K562 (cell line): ENCODE data around the gene THSD8. TPM values are rescaled to one million over a fixed set of nuclear protein-coding genes. Genes with fewer than 3 reads are reported as not detected.

Source experiments
- ATAC-seq: fragments of 200-7000 bp; cut with Tn5 transposase; 3 replicates; pipeline ENCODE4 v1.9.1; 2020; ENCODE audit warnings: moderate library complexity
- BruUV-seq: library from RNA; stranded (reverse); fragments of 400-500 nt; replicated peaks from 2 replicates; lab custom pipeline; 2021; lab: Mats Ljungman, UMichigan
- CTCF ChIA-PET: fragments of 300-600 bp; formaldehyde crosslinking; extraction: SDS; loops from one replicate; lab custom pipeline; 2021; ENCODE audit warnings: low intra/inter-chr PET ratio; lab: Yijun Ruan, JAX
- POLR2A ChIA-PET: fragments of 300-600, 350-650 bp; sonication (Branson Sonifier 250); formaldehyde crosslinking; extraction: SDS; loops from one replicate; lab custom pipeline; 2021; ENCODE audit warnings: antibody characterized with exemption, inconsistent platforms; lab: Yijun Ruan, JAX
- DNase-seq, 4 experiments: peaks; one replicate each; pipeline versions ENCODE4 v3.0.0 to v3.0.0-alpha.2; 2011 to 2018; ENCODE audit warnings: low spot score in 3 of 4, mixed read lengths in 3 of 4; ENCODE audit errors: extremely low read depth in 1 of 4
- FAIRE-seq: peaks from 2 replicates; lab custom pipeline; 2011; peaks lifted over from hg19 to GRCh38; lab: Jason Lieb, UNC
- H2AFZ ChIP-seq: 2 replicates; pipeline ENCODE4 v1.6.0; 2011; ENCODE audit warnings: low read depth, low read length, control low read depth, inconsistent platforms
- H3K27ac ChIP-seq: fragments of 200-600 bp; 3 replicates; pipeline ENCODE4 v1.8.0; 2011; ENCODE audit warnings: low read depth, mild to moderate bottlenecking, control low read depth, inconsistent platforms, low read length, moderate library complexity, mixed read lengths; ENCODE audit errors: extremely low read depth
- H3K27me3 ChIP-seq, 2 experiments: fragments of 300-600 bp in 1 of 2; 2 replicates in 1 of 2; 3 replicates in 1 of 2; pipeline versions ENCODE4 v1.6.0 to v1.8.0; 2011; ENCODE audit warnings: inconsistent platforms in 2 of 2, low read length in 2 of 2, mild to moderate bottlenecking in 1 of 2, mixed read lengths in 1 of 2, moderate library complexity in 1 of 2; ENCODE audit not compliant: control insufficient read depth in 2 of 2, insufficient read depth in 2 of 2
- H3K36me3 ChIP-seq: fragments of 300-600 bp; 3 replicates; pipeline ENCODE4 v1.8.0; 2011; ENCODE audit warnings: mild to moderate bottlenecking, low read length, inconsistent platforms; ENCODE audit not compliant: control insufficient read depth, insufficient read depth
- H3K4me1 ChIP-seq, 2 experiments: fragments of 200-600 bp in 1 of 2; replicated peaks in 1 of 2; 2 replicates in 1 of 2; 3 replicates in 1 of 2; pipeline versions ENCODE4 v1.5.1 to v1.8.0; 2011; ENCODE audit warnings: inconsistent platforms in 2 of 2, low read length in 2 of 2, mild to moderate bottlenecking in 1 of 2, mixed read lengths in 1 of 2, moderate library complexity in 1 of 2; ENCODE audit not compliant: control insufficient read depth in 2 of 2, insufficient read depth in 2 of 2
- H3K4me2 ChIP-seq: 2 replicates; pipeline ENCODE4 v1.6.1; 2011; ENCODE audit warnings: low read length, control low read depth, inconsistent platforms, mixed read lengths; ENCODE audit not compliant: insufficient read depth
- H3K4me3 ChIP-seq: fragments of 200-600 bp; sonication (generic), shearing (Covaris generic); 2 replicates; pipeline ENCODE4 v1.5.1; 2016; ENCODE audit warnings: control low read depth, inconsistent platforms
- H3K79me2 ChIP-seq: fragments of 200-600 bp; 3 replicates; pipeline ENCODE4 v1.8.0; 2011; ENCODE audit warnings: low read length, inconsistent platforms; ENCODE audit not compliant: control insufficient read depth, insufficient read depth
- H3K9ac ChIP-seq, 2 experiments: 2 replicates each; pipeline versions ENCODE4 v1.6.0 to v1.6.1; 2011; ENCODE audit warnings: low read depth in 2 of 2, low read length in 2 of 2, control low read depth in 1 of 2, inconsistent platforms in 1 of 2, mild to moderate bottlenecking in 1 of 2, mixed read lengths in 1 of 2; ENCODE audit not compliant: insufficient read depth in 1 of 2
- H3K9me1 ChIP-seq: one replicate; pipeline ENCODE4 v1.6.0; 2011; ENCODE audit warnings: inconsistent platforms, mild to moderate bottlenecking, low read length, moderate library complexity; ENCODE audit not compliant: control insufficient read depth, insufficient read depth
- H3K9me3 ChIP-seq: replicated peaks from 2 replicates; pipeline ENCODE4 v1.5.1; 2011; ENCODE audit warnings: low read depth, low read length, inconsistent platforms; ENCODE audit not compliant: control insufficient read depth, insufficient read depth
- H4K20me1 ChIP-seq: replicated peaks from 2 replicates; pipeline ENCODE4 v1.6.1; 2011; ENCODE audit warnings: low read length, inconsistent platforms, mixed read lengths; ENCODE audit not compliant: control insufficient read depth, insufficient read depth
- DIDO1 ChIP-seq: fragments of 450-650 bp; IDR thresholded peaks from 2 replicates; pipeline ENCODE4 v1.6.1; 2016; ENCODE audit warnings: low read depth, missing biosample characterization, missing genetic modification characterization
- DMBX1 ChIP-seq: fragments of 250-450 bp; sonication (Bioruptor Pico); IDR thresholded peaks from 2 replicates; pipeline ENCODE4 v1.8.0; 2022; ENCODE audit warnings: inconsistent platforms, mild to moderate bottlenecking, moderate library complexity, borderline replicate concordance
- FOXA3 ChIP-seq, 2 experiments: fragments of 450-650 bp in 1 of 2; sonication (generic) in 1 of 2; formaldehyde crosslinking; IDR thresholded peaks in 1 of 2; conservative IDR thresholded peaks in 1 of 2; 2 replicates each; pipeline versions ENCODE4 v1.4.0 to v1.8.0; 2020 to 2022; ENCODE audit warnings: mild to moderate bottlenecking in 2 of 2, missing genetic modification reagents in 1 of 2
- IFI16 ChIP-seq: fragments of 250-450 bp; sonication (Bioruptor Pico); IDR thresholded peaks from 2 replicates; pipeline ENCODE4 v2.1.2; 2022; ENCODE audit warnings: mild to moderate bottlenecking, inconsistent platforms
- SETDB1 ChIP-seq: IDR thresholded peaks from one replicate; pipeline ENCODE4 v1.6.1; 2012; ENCODE audit warnings: low read length, control low read depth, inconsistent platforms
- SMARCA4 ChIP-seq: fragments of 450-650 bp; IDR thresholded peaks from 2 replicates; pipeline ENCODE4 v1.6.1; 2016
- WGBS: fragments of 100-300 bp; shearing (Covaris generic); methylation state at CpG from one replicate; pipeline ENCODE4 v1.1.6; 2016; ENCODE audit warnings: low coverage, mixed read lengths; ENCODE audit not compliant: insufficient coverage; ENCODE audit errors: missing lambda C conversion rate; 5-methylcytosine and 5-hydroxymethylcytosine counted together
- in situ Hi-C: fragments of 300-500 bp; cut with MboI; formaldehyde crosslinking; loops from 4 replicates; pipeline ENCODE4 v1.15.0; 2018; ENCODE audit warnings: inconsistent platforms, mixed read lengths
- intact Hi-C: fragments of 100-400 bp; cut with micrococcal nuclease; formaldehyde crosslinking; loops from 2 replicates; pipeline ENCODE4 v1.14.2; 2022
- polyA plus RNA-seq, 8 experiments: library from polyadenylated mRNA; depleted of rRNA in 4 of 8; stranded (reverse) in 5 of 8; unstranded in 3 of 8; fragments of >200 nt; fragmentation: Nextera tagmentation in 2 of 8; fragmentation: Illumina TruSeq in 1 of 8; extraction: Ambion mirVana in 2 of 8; extraction: Trizol in 1 of 8; gene quantifications; 2 replicates each; pipeline versions ENCODE4 v1.2.1 to v1.2.3, GENCODE V29; 2011 to 2014; ENCODE audit warnings: inconsistent platforms in 1 of 8, missing spikeins in 1 of 8
- total RNA-seq, 7 experiments: library from RNA; depleted of rRNA in 6 of 7; stranded (reverse); fragments of >200 nt in 6 of 7; fragmentation: Illumina TruSeq in 2 of 7; extraction: Trizol in 2 of 7; gene quantifications; 2 replicates each; pipeline versions ENCODE4 v1.2.1 to v1.2.3, GENCODE V29; 2011 to 2021; ENCODE audit warnings: low replicate concordance in 1 of 7
- TF ChIP-seq, protein P1 (sequence below): fragments of 450-650 bp; IDR thresholded peaks from one replicate; pipeline ENCODE4 v1.6.1; 2018; ENCODE audit warnings: mild to moderate bottlenecking, moderate library complexity; ENCODE audit not compliant: partially characterized antibody
- TF ChIP-seq, protein P2 (sequence below): fragments of 450-650 bp; IDR thresholded peaks from 2 replicates; pipeline ENCODE4 v1.6.1; 2017; ENCODE audit warnings: antibody characterized with exemption, mild to moderate bottlenecking
- TF ChIP-seq, protein P3 (sequence below): fragments of 450-650 bp; IDR thresholded peaks from 2 replicates; pipeline ENCODE4 v1.6.1; 2014; ENCODE audit warnings: low read depth, mild to moderate bottlenecking, moderate library complexity, borderline replicate concordance
- TF ChIP-seq, protein P4 (sequence below): conservative IDR thresholded peaks from 2 replicates; pipeline ENCODE4 v1.6.1; 2011; ENCODE audit warnings: low read depth, mild to moderate bottlenecking, low read length; ENCODE audit not compliant: control insufficient read depth

The THSD8 gene
- total and polyA plus RNA-seq, 9 of the 15 experiments (the other 6 are each of a cell fraction or from before 2014, with no cell fraction given): 8.4 to 42.4 (median 19.9) TPM; not detected in 2

GRCh38 chr19:12757544-12758274 is 44.2 kb upstream of the THSD8 start:
- Histone ChIP-seq H3K79me2 (no peaks in the 10 kb centered on the region), H3K9me1 (no peaks in the 10 kb centered on the region), H3K4me3 (peak overlapping the region; percentile 38), H3K4me1 (peaks cover 5 to 40% of the 10 kb centered on the region in 2 experiments; a peak in 3 of 5 replicates), H3K36me3 (no peaks in the 10 kb centered on the region), H3K27ac (no peak overlapping the region), H3K9me3 (no peaks in the 10 kb centered on the region), H4K20me1 (no peaks in the 10 kb centered on the region), H3K9ac (peak overlapping the region in 1 of 2 experiments; percentile 85; a peak in 3 of 4 replicates), H3K27me3 (peaks cover 2 to 11% of the 10 kb centered on the region in 2 experiments; a peak in 3 of 5 replicates), H3K4me2 (peak overlapping the region; percentile 78), H2AFZ (peak overlapping the region; percentile 95)
- ChIA-PET POLR2A (interaction anchor here (0.6 to 2.3 kb wide), 9 partner anchors 8 to 1127 kb away, joined by 3 to 8 read pairs (median 4); partner anchors contain the start of genes DHPS and TNPO2), CTCF (interaction anchor here (0.5 to 1.3 kb wide), 5 partner anchors 39 to 1010 kb away, joined by 3 to 7 read pairs (median 5); no protein-coding TSS in a partner anchor)
- DNase-seq: peak; percentile 84 to 88 (median 84)
- 14% methylated on average over 34 of the region's 60 CpGs for WGBS
- peak; percentile 97 for ATAC-seq
- intact Hi-C loops: loop anchor here (1.0 kb wide), 2 partner anchors 21 to 40 kb away; no protein-coding TSS in a partner anchor
- in situ Hi-C loops: no loop called here
- BruUV-seq: no TSS peak
- peak; percentile 62 for FAIRE-seq
- no peak for TF ChIP-seq SETDB1
- TF ChIP-seq DIDO1: no peak
- TF ChIP-seq, protein P1, sequence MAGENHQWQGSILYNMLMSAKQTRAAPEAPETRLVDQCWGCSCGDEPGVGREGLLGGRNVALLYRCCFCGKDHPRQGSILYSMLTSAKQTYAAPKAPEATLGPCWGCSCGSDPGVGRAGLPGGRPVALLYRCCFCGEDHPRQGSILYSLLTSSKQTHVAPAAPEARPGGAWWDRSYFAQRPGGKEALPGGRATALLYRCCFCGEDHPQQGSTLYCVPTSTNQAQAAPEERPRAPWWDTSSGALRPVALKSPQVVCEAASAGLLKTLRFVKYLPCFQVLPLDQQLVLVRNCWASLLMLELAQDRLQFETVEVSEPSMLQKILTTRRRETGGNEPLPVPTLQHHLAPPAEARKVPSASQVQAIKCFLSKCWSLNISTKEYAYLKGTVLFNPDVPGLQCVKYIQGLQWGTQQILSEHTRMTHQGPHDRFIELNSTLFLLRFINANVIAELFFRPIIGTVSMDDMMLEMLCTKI: no peak
- TF ChIP-seq IFI16 (CRISPR knock-in tag): no peak
- TF ChIP-seq, protein P2, sequence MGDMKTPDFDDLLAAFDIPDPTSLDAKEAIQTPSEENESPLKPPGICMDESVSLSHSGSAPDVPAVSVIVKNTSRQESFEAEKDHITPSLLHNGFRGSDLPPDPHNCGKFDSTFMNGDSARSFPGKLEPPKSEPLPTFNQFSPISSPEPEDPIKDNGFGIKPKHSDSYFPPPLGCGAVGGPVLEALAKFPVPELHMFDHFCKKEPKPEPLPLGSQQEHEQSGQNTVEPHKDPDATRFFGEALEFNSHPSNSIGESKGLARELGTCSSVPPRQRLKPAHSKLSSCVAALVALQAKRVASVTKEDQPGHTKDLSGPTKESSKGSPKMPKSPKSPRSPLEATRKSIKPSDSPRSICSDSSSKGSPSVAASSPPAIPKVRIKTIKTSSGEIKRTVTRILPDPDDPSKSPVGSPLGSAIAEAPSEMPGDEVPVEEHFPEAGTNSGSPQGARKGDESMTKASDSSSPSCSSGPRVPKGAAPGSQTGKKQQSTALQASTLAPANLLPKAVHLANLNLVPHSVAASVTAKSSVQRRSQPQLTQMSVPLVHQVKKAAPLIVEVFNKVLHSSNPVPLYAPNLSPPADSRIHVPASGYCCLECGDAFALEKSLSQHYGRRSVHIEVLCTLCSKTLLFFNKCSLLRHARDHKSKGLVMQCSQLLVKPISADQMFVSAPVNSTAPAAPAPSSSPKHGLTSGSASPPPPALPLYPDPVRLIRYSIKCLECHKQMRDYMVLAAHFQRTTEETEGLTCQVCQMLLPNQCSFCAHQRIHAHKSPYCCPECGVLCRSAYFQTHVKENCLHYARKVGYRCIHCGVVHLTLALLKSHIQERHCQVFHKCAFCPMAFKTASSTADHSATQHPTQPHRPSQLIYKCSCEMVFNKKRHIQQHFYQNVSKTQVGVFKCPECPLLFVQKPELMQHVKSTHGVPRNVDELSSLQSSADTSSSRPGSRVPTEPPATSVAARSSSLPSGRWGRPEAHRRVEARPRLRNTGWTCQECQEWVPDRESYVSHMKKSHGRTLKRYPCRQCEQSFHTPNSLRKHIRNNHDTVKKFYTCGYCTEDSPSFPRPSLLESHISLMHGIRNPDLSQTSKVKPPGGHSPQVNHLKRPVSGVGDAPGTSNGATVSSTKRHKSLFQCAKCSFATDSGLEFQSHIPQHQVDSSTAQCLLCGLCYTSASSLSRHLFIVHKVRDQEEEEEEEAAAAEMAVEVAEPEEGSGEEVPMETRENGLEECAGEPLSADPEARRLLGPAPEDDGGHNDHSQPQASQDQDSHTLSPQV: no peak
- no peak for TF ChIP-seq DMBX1 (CRISPR knock-in tag)
- TF ChIP-seq, protein P3, sequence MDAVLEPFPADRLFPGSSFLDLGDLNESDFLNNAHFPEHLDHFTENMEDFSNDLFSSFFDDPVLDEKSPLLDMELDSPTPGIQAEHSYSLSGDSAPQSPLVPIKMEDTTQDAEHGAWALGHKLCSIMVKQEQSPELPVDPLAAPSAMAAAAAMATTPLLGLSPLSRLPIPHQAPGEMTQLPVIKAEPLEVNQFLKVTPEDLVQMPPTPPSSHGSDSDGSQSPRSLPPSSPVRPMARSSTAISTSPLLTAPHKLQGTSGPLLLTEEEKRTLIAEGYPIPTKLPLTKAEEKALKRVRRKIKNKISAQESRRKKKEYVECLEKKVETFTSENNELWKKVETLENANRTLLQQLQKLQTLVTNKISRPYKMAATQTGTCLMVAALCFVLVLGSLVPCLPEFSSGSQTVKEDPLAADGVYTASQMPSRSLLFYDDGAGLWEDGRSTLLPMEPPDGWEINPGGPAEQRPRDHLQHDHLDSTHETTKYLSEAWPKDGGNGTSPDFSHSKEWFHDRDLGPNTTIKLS: no peak
- TF ChIP-seq, protein P4, sequence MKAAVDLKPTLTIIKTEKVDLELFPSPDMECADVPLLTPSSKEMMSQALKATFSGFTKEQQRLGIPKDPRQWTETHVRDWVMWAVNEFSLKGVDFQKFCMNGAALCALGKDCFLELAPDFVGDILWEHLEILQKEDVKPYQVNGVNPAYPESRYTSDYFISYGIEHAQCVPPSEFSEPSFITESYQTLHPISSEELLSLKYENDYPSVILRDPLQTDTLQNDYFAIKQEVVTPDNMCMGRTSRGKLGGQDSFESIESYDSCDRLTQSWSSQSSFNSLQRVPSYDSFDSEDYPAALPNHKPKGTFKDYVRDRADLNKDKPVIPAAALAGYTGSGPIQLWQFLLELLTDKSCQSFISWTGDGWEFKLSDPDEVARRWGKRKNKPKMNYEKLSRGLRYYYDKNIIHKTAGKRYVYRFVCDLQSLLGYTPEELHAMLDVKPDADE: no peak
- TF ChIP-seq SMARCA4: no peak
- 0 out of 4 replicates have a peak, but pooled peaks of 1 of the 2 experiments have one; percentile 62 for TF ChIP-seq FOXA3 (CRISPR knock-in tag; conservative IDR thresholded peaks at IDR 0.05 in 1 of 2, IDR thresholded peaks at IDR 0.05 in 1 of 2)
